ENCODE data around the gene MYBPH. TPM values are rescaled to one million over a fixed set of nuclear protein-coding genes. Genes with fewer than 3 reads are reported as not detected.

The MYBPH gene
- total and polyA plus RNA-seq, 2 donors = 8.9 TPM; not detected in 1

DNA sequence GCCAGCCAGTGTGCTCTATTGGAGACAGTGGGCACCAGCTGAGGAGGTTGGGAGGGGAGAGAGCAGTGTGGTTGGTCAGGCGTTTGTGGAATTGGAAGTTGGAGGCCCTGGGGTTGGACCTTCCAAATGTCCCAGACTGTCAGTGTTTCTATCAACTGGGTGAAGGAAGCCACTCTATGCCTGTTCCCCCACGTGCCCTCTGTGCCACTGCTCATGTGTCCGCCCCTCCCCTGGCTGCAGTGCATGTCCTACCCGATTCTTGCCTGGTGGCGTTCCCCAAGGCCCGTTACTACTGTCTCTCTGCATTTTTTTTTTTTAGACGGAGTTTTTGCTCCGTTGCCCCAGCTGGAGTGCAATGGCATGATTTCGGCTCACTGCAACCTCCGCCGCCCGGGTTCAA lies 27.0 kb downstream of the MYBPH start:
- no peak overlapping the region for H3K27ac ChIP-seq (ENCODE audit: low read depth)
- H3K4me1 ChIP-seq (ENCODE audit: insufficient read depth) = no peaks in the 10 kb centered on the region
- H3K4me3 ChIP-seq (ENCODE audit: low read depth, low read length) = no peak overlapping the region
- WGBS = 94% methylated on average over 12 of the region's 12 CpGs
- DNase-seq (ENCODE audit: extremely low spot score) = no peak
- H3K36me3 ChIP-seq (ENCODE audit: insufficient read depth) = no peaks in the 10 kb centered on the region

DNA sequence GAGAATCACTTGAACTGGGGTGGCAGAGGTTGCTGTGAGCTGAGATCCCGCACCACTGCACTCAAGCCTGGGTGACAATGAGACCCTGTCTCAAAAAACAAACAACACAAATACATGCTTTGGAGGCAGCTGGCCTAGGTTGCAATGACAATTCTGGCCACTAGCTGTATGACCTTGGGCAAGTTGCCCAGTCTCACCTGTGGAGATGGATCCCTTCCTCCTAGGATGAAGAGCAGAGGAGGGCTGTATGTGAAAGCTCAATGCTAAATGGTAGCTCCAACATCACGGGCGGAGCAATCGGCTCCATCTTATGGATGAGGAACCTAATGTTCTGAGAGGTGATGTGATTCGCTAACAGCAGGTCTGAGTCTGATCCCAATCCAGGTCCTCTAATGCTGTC lies 27.5 kb downstream of the MYBPH start:
- Histone ChIP-seq H3K36me3 (ENCODE audit: insufficient read depth) (no peaks in the 10 kb centered on the region), H3K4me1 (ENCODE audit: insufficient read depth) (no peaks in the 10 kb centered on the region), H3K4me3 (ENCODE audit: low read depth, low read length) (no peak overlapping the region), H3K27ac (ENCODE audit: low read depth) (no peak overlapping the region)
- 98% methylated on average over 5 of the region's 5 CpGs for WGBS
- no peak for DNase-seq (ENCODE audit: extremely low spot score)

DNA sequence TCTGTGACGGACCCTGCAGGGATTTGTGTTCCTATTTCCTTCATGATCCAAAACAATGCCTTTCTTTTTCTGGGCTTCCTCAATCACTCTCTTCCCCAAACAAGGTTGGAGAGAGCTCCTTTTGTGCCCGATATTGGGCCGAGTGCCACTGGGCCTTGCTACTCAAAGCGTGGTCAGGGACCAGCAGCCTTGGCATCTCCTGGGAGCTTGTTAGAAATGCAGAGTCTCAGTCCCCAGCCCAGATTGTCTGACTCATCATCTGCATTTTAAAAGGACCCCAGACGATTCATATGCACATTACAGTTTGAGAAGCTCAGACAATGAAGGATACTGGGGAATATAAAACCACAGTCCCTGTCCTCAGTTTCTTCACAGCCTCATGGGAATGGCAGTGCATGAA lies 28.2 kb downstream of the MYBPH start:
- WGBS = 82% methylated on average over 5 of the region's 5 CpGs
- Histone ChIP-seq H3K27ac (ENCODE audit: low read depth) (no peak overlapping the region), H3K36me3 (ENCODE audit: insufficient read depth) (no peaks in the 10 kb centered on the region), H3K4me3 (ENCODE audit: low read depth, low read length) (no peak overlapping the region), H3K4me1 (ENCODE audit: insufficient read depth) (no peaks in the 10 kb centered on the region)
- DNase-seq (ENCODE audit: extremely low spot score) = no peak

DNA sequence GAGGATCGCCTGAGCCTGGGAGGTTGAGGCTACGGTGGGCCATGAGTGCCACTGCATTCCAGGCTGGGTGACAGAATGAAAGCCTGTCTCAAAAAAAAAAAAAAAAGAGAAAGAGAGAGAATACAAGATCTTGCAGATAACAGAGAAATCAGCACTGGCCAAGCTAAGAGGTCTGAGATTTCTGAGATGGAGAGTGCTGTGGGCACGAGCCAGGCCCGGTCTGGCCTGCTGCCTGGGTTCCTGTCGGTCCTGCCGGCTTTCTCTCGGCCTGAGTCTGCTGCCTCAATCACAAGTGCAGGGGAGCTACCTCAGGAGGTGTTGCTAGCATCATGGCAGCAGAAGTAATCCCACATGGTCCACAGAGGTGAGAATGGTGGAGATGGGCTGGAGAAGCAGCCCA lies 29.1 kb downstream of the MYBPH start:
- Histone ChIP-seq H3K4me3 (ENCODE audit: low read depth, low read length) (no peak overlapping the region), H3K4me1 (ENCODE audit: insufficient read depth) (no peaks in the 10 kb centered on the region), H3K36me3 (ENCODE audit: insufficient read depth) (no peaks in the 10 kb centered on the region), H3K27ac (ENCODE audit: low read depth) (no peak overlapping the region)
- WGBS = 85% methylated on average over 7 of the region's 7 CpGs
- no peak for DNase-seq (ENCODE audit: extremely low spot score)

DNA sequence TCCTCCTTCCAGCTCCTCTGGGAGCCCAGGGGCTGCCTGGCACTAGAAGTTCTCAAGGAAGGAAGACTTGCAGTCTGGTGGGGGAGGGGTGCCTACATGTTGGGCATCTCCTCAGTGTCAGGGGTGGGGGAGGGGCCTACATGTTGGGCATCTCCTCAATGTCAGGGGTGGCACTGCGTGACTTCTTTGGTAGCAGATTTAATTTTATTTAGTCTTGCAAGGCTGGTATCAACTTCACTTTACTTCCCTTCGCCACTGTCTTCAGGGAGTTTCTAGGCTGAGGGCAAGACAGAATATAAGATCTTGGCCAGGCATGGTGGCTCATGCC lies 29.6 kb downstream of the MYBPH start:
- 97% methylated on average over 2 of the region's 2 CpGs for WGBS
- Histone ChIP-seq H3K4me3 (ENCODE audit: low read depth, low read length) (no peak overlapping the region), H3K36me3 (ENCODE audit: insufficient read depth) (no peaks in the 10 kb centered on the region), H3K27ac (ENCODE audit: low read depth) (no peak overlapping the region), H3K4me1 (ENCODE audit: insufficient read depth) (no peaks in the 10 kb centered on the region)
- DNase-seq (ENCODE audit: extremely low spot score) = no peak

DNA sequence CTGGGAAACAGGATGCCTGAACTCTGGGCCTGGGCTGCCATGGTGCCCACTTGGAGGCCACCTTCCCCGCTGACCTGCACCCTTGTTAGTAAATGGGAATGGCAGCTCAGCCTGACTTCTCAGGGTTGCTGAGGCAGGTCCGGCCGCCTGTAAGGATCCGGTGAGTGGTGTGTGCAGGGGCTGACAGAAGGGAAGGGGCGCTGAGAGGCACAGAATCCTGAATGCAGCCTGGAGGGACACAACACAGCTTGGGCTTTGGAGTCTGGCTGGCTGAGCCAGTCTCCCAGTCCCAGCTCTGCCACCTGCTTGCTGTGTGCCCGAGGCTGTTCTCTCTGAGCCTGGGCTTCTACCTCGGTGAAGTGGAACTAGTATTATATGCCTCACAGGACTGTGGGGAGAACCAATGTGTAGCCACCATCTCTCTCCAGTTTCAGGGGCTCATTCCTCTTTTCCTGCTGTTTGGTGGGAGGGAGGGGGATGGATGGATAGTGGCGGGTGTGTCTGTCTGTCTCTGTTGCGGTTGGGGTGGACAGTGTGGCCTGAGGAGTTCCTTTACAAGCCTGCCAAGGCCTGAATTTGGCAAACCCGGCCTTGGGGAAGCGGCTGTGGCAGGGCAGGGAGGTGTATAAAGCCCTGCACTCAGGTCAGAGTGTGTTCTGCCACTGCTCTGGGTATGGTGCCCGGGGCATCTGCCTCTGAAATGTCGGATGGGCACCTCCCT lies 30.1 kb downstream of the MYBPH start:
- no peaks in the 10 kb centered on the region for H3K4me1 ChIP-seq (ENCODE audit: insufficient read depth)
- WGBS = 90% methylated on average over 13 of the region's 13 CpGs
- no peak overlapping the region for H3K4me3 ChIP-seq (ENCODE audit: low read depth, low read length)
- no peak overlapping the region for H3K27ac ChIP-seq (ENCODE audit: low read depth)
- no peaks in the 10 kb centered on the region for H3K36me3 ChIP-seq (ENCODE audit: insufficient read depth)
- no peak for DNase-seq (ENCODE audit: extremely low spot score)

DNA sequence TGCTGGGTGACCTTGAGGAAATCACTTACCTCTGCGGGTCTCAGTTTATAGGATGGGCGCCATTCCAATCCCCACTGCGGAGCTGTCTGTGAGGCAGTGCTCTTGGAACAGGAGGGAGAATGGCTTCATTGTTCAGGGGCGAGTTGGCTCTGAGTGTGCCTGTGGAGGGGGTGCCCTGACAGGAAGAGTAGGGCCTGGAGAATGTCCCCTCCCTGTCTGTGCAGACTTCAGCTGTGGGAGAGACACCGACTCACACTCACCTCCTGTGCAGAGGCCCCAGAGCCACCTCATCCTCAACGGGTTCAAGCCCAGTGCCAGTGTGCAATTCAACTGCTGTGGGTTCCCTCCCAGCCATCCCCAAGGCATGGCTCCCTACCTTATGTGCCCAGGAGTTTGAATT lies 31.0 kb downstream of the MYBPH start:
- 53% methylated on average over 6 of the region's 6 CpGs for WGBS
- no peak overlapping the region for H3K27ac ChIP-seq (ENCODE audit: low read depth)
- H3K36me3 ChIP-seq (ENCODE audit: insufficient read depth) = no peaks in the 10 kb centered on the region
- no peak overlapping the region for H3K4me3 ChIP-seq (ENCODE audit: low read depth, low read length)
- no peak for DNase-seq (ENCODE audit: extremely low spot score)
- no peaks in the 10 kb centered on the region for H3K4me1 ChIP-seq (ENCODE audit: insufficient read depth)

DNA sequence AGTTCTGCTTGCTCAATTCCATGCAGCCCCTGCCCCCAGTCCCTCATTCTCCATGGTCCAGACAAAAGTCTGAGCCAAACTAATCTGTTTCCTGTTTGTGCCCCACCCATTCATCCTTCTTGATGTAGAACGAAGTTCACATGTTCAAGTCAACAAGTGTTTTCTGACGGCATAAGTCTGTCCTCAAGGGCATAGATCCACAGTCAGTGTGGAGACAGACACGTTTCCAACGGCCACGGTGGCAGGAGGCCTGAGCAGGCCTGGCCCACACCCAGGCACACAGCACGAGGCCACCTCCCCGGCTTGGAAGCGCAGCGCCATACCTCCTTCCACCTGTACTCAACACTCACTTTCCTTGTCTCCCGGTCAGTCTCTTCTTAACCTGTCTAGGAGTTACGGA lies 32.0 kb downstream of the MYBPH start:
- no peak for DNase-seq (ENCODE audit: extremely low spot score)
- H3K36me3 ChIP-seq (ENCODE audit: insufficient read depth) = no peaks in the 10 kb centered on the region
- H3K4me3 ChIP-seq (ENCODE audit: low read depth, low read length) = no peak overlapping the region
- 72% methylated on average over 11 of the region's 11 CpGs for WGBS
- no peaks in the 10 kb centered on the region for H3K4me1 ChIP-seq (ENCODE audit: insufficient read depth)
- no peak overlapping the region for H3K27ac ChIP-seq (ENCODE audit: low read depth)

DNA sequence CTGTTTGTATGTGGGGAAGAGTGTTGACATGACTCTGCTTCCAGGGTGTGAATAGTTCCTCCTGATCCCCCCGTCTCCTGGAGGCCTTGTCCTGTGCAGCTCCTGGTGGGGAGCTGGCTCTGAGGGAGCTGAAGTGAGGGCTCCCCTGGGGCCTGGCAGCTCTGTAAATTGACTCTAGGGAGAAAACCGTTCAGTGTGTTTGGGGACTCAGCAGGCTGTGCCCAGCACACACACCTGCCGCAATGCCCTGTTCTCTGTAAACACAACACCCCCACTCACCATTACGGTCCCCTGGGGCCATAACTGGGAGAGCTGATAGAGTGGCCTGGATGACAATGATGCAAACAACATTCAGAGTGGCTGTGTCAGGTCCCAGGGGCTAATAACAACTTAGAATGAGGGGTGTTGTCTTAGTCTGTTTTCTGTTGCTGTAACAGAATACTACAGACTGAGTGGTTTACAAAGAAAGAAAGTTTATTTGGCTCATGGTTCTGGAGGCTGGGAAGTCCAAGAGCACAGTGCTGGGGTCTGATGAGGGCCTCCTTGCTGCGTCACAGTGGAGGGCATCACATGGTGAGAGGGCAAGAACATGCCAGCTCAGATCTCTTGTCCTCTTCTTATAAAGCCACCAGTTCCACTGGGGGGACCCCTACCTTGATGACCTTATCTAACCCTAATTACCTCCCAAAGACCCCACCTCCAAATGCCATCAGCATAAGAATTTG lies 32.8 kb downstream of the MYBPH start:
- no peak for DNase-seq (ENCODE audit: extremely low spot score)
- no peak overlapping the region for H3K27ac ChIP-seq (ENCODE audit: low read depth)
- H3K36me3 ChIP-seq (ENCODE audit: insufficient read depth) = no peaks in the 10 kb centered on the region
- H3K4me3 ChIP-seq (ENCODE audit: low read depth, low read length) = no peak overlapping the region
- 83% methylated on average over 5 of the region's 5 CpGs for WGBS
- no peaks in the 10 kb centered on the region for H3K4me1 ChIP-seq (ENCODE audit: insufficient read depth)

DNA sequence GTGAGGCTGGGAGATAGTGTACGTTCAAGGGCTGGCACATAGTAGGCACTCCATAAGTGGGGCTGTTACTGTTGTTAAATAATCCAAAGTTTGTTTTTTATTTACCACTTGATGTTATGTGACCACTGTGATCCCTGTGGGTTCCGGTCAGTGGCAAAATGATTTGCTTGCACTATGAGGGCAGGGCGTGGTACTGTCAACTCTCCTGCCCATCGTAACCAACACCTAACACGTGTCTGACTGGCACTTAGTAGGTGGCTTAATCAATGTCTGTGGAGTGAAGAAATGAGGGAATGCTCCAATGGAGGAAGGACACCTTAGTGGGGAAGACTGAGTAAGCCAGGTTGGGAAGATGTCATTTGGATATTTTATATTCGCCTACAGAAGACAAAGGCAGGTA lies 33.5 kb downstream of the MYBPH start:
- WGBS = 90% methylated on average over 6 of the region's 6 CpGs
- no peak for DNase-seq (ENCODE audit: extremely low spot score)
- no peak overlapping the region for H3K4me3 ChIP-seq (ENCODE audit: low read depth, low read length)
- H3K4me1 ChIP-seq (ENCODE audit: insufficient read depth) = no peaks in the 10 kb centered on the region
- no peak overlapping the region for H3K27ac ChIP-seq (ENCODE audit: low read depth)
- no peaks in the 10 kb centered on the region for H3K36me3 ChIP-seq (ENCODE audit: insufficient read depth)

DNA sequence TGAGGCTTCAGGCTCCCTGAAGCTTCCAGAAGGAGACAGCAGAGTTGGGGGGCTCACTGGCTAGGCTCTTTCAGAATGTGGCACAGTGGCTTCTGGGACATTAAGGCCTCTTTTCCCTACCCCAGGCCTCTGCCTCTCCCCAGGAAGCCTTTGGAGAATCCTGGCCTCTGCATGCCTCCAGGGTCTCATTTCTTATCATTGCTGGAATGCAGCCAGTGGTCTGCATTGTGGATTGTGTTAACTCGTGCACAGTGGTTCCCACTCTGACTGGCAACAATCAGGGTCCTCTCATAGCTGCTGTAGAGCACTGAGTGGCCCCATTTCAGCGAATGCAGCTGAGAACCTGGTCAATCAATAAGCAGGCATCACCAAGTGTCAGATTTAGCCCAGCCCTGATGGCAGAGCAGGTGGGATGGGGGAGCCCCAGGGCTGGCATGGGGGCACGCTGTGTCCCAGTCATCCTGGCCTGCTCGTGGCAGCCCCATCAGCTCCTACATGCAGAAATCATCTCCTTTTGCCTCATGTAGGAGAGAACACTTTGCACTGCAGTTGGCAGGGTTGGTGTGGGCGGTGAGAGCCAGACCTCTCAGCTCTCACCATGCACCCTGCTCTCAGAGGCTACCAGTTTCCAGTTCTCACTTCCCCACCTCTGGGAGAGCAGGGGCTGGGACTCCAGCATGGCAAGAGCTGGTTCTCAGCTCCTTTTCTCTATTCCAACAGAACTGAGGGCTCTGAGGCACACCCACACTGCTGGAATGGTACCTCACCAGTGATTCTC lies 34.7 kb downstream of the MYBPH start:
- WGBS = 63% methylated on average over 5 of the region's 5 CpGs
- H3K27ac ChIP-seq (ENCODE audit: low read depth) = no peak overlapping the region
- H3K4me3 ChIP-seq (ENCODE audit: low read depth, low read length) = no peak overlapping the region
- no peaks in the 10 kb centered on the region for H3K4me1 ChIP-seq (ENCODE audit: insufficient read depth)
- no peaks in the 10 kb centered on the region for H3K36me3 ChIP-seq (ENCODE audit: insufficient read depth)
- DNase-seq (ENCODE audit: extremely low spot score) = no peak

DNA sequence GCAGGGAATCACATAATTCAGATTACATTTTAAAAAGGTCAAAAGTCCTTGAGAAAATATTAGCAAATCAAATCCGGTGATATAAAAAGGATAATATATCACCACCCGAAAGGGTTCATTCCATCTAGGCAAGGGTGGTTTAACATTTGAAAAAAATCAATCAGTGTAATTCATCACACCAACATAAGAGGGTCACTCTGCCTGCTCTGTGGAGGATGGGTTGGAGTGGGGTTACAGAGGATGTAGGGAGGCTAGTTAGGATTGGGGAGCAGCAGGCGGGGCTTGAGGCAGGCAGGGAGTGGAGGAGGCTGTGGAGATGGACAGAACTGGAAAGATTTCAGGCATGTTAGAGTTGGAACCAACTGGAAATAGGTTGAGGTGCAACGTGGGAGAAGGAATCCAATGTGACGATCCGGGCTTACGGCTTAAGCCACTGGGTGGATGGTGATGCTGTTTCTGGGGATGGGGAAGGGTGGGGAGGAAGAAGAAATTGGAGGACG lies 35.6 kb downstream of the MYBPH start:
- no peak overlapping the region for H3K4me3 ChIP-seq (ENCODE audit: low read depth, low read length)
- WGBS = 87% methylated on average over 8 of the region's 8 CpGs
- no peak overlapping the region for H3K27ac ChIP-seq (ENCODE audit: low read depth)
- no peaks in the 10 kb centered on the region for H3K4me1 ChIP-seq (ENCODE audit: insufficient read depth)
- H3K36me3 ChIP-seq (ENCODE audit: insufficient read depth) = no peaks in the 10 kb centered on the region
- DNase-seq (ENCODE audit: extremely low spot score) = no peak

DNA sequence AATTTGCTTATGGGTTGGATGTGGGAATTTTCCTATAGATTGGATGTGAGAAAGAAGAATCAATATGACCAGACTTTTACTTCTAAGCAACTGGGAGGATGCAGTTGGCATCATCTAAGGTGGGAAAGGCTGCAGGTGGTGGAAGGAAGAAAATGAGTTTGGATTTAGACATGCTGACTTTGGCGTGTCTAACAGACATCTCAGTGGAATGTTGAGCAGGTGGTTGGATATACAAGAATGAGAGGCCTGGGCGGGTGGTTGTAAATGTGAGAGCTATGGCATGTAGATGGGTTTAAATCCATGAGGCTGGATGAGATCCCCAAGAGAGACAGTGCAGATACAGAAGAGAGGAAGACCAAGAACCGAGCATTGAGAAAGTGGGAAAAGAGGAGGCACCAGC lies 37.6 kb downstream of the MYBPH start:
- WGBS = 84% methylated on average over 3 of the region's 3 CpGs
- Histone ChIP-seq H3K36me3 (ENCODE audit: insufficient read depth) (no peaks in the 10 kb centered on the region), H3K4me3 (ENCODE audit: low read depth, low read length) (no peak overlapping the region), H3K4me1 (ENCODE audit: insufficient read depth) (no peaks in the 10 kb centered on the region), H3K27ac (ENCODE audit: low read depth) (no peak overlapping the region)
- no peak for DNase-seq (ENCODE audit: extremely low spot score)

DNA sequence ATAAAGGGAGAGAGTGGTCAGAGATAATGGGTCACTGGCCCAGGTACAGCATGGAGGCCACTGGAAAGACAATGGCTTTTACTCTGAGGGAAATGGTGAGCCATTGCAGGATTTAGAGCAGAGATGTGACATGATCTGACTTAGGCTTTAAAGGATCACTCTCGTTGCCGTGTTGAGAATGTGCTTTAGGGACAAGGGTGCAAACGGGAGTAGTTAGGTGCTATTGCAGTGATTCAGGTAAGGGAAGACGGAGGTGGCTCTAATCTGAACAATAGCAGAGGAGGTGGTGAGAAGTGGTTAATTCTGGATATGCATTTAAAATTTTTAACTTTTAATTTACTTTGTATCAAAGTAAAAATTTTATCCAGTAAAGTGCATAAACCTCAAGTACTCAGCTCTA lies 38.3 kb downstream of the MYBPH start:
- Histone ChIP-seq H3K36me3 (ENCODE audit: insufficient read depth) (no peaks in the 10 kb centered on the region), H3K4me1 (ENCODE audit: insufficient read depth) (no peaks in the 10 kb centered on the region), H3K4me3 (ENCODE audit: low read depth, low read length) (no peak overlapping the region), H3K27ac (ENCODE audit: low read depth) (no peak overlapping the region)
- 92% methylated on average over 4 of the region's 4 CpGs for WGBS
- DNase-seq (ENCODE audit: extremely low spot score) = no peak

Measured in urinary bladder (tissue), 4 donors.